ENCODE results near the gene HCK.

GRCh38 chr20:32149566-32150170, 97.6 kb downstream of the HCK start:
- no peak for TF ChIP-seq POLR2AphosphoS5 (IDR thresholded peaks at IDR 0.05; ENCODE audit: borderline replicate concordance, low read depth, low read length)
- TF ChIP-seq EZH2 (IDR thresholded peaks at IDR 0.05): no peak
